ENCODE results near the gene ZNG1A. TPM values are rescaled to one million over a fixed set of nuclear protein-coding genes. Genes with fewer than 3 reads are reported as not detected.
"Not testable (repeated sequence)": the region's sequence is repeated elsewhere in the genome, so short reads cannot be mapped to it uniquely, and the experiment has no call there.

ZNG1A gene
- total RNA-seq, 2 donors from 2014 or later = 37.5 to 49.4 TPM

- intact Hi-C loops (cut with DNase I) = not testable (repeated sequence)
These were observed 27.7 kb downstream of the ZNG1A start for GRCh38 chr9:151173-151572.

GRCh38 chr9:139880-140279, 39.0 kb downstream of the ZNG1A start:
- H3K4me1 ChIP-seq (replicated peaks); H3K36me3 ChIP-seq; H3K4me3 ChIP-seq; H3K9me3 ChIP-seq; DNase-seq (ENCODE audit: low spot score); H3K27ac ChIP-seq; H3K27me3 ChIP-seq (replicated peaks; ENCODE audit: insufficient read depth); intact Hi-C loops (cut with DNase I): not testable (repeated sequence)
- 78% methylated on average over 17 of the region's 17 CpGs for WGBS

More at GRCh38 chr9:151173-151572, 27.7 kb downstream of the ZNG1A start:
- DNase-seq (ENCODE audit: low spot score); H3K27me3 ChIP-seq (replicated peaks; ENCODE audit: insufficient read depth); H3K4me1 ChIP-seq (replicated peaks); H3K27ac ChIP-seq; H3K9me3 ChIP-seq; H3K36me3 ChIP-seq; H3K4me3 ChIP-seq: not testable (repeated sequence)

DNA sequence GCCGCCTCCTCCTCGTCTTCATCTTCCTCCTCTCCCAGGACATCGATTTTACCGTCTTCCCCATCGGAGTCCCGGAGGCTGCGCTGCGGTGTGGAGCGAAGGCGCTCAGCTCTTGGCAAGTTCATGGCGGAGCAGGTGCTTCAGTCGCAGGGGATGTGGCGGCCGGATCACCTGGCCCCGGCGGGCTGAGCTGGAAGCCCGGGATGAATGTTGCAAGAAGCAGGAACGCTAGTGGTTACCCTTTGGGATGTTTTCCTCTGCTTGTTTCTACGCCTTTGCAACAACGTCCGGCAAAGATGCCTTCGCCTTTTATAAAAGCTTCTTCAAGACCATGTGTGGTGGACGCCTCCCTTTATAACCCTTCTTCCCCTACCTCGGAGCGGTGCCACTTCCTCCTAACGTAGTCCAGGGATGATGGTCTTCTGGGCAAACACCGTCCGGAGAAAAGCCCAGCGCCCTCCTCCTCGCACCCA, 60.8 kb downstream of the ZNG1A start, which contains the start of gene FOXD4:
FOXD4 (minus strand) TSS at position 423 of the 473 bp plus-strand sequence; CDS start at position 125, 298 bp downstream.
- H3K27me3 ChIP-seq (replicated peaks; ENCODE audit: insufficient read depth); DNase-seq (ENCODE audit: low spot score); H3K4me1 ChIP-seq (replicated peaks); H3K36me3 ChIP-seq; H3K4me3 ChIP-seq; intact Hi-C loops (cut with DNase I); H3K27ac ChIP-seq; H3K9me3 ChIP-seq: not testable (repeated sequence)
- 37% methylated on average over 20 of the region's 30 CpGs for WGBS

GRCh38 chr9:117144-117994, 61.5 kb downstream of the ZNG1A start:
- H3K27ac ChIP-seq; H3K9me3 ChIP-seq; H3K4me3 ChIP-seq; H3K4me1 ChIP-seq (replicated peaks); DNase-seq (ENCODE audit: low spot score); H3K36me3 ChIP-seq; intact Hi-C loops (cut with DNase I); H3K27me3 ChIP-seq (replicated peaks; ENCODE audit: insufficient read depth): not testable (repeated sequence)
- WGBS = 7% methylated on average over 38 of the region's 71 CpGs

DNA sequence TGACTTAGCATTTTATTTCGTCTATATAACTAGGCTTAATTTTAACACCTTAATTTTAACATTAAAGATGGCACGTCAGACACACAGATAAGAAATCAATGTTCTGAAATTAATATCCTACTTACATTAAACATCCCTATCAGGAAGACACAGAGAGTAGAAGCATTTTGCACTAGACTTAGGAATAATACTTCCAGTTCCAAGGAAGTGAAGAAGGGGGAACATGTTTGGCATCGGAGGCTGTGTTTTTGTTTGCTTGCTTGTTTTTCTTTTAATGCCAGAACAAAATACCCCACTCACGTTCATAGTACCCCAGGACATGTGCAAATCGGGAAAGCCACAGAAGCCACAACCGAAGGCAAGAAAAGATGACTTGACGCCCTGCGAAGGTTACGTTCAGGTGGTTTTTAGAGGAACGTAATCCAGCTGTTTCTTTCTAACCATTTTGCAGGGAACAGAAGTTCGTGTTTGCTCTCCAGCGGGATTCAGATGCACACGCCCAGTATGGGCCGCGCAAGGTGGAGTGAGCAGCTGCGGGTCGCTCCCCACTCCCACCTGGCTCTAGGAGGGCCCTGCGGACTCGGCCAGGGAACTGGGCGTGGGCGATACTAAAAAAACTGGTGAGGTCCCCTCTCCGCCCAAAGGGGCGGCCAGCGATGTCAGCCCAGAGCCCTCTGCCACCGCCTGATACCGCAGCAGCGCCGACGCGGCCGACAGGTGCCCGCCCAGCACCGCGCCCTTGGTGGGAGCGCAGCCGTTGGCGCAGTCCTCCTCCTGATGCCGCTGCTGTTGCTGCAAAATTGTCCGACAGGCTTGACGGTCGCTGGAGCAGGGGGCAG, 62.4 kb downstream of the ZNG1A start:
- H3K4me1 ChIP-seq (replicated peaks); H3K27ac ChIP-seq; intact Hi-C loops (cut with DNase I); H3K36me3 ChIP-seq; DNase-seq (ENCODE audit: low spot score); H3K4me3 ChIP-seq; H3K27me3 ChIP-seq (replicated peaks; ENCODE audit: insufficient read depth); H3K9me3 ChIP-seq: not testable (repeated sequence)
- 20% methylated on average over 20 of the region's 41 CpGs for WGBS

DNA sequence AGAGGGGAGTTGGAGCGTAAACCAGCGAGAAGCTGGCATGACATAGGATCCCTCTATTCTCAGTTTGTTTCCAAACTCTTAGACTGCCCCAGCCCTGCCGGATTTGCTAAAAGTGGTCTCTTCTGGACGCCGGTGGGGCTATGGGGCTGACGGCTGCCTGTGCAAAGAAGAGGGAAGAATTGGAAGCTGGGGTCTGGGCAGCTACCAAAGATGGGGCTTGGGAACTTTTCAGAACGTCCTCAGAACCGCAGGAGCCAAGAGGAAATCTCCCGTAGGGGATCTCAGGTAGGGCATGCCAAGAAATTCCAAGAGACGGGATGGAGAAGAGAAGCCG, 63.8 kb downstream of the ZNG1A start:
- DNase-seq (ENCODE audit: low spot score); intact Hi-C loops (cut with DNase I); H3K9me3 ChIP-seq; H3K27ac ChIP-seq; H3K27me3 ChIP-seq (replicated peaks; ENCODE audit: insufficient read depth); H3K4me1 ChIP-seq (replicated peaks); H3K4me3 ChIP-seq; H3K36me3 ChIP-seq: not testable (repeated sequence)
- WGBS = 14% methylated on average over 8 of the region's 11 CpGs

- H3K27me3 ChIP-seq (replicated peaks; ENCODE audit: insufficient read depth); H3K4me1 ChIP-seq (replicated peaks); H3K36me3 ChIP-seq; intact Hi-C loops (cut with DNase I); H3K27ac ChIP-seq; DNase-seq (ENCODE audit: low spot score); H3K9me3 ChIP-seq: not testable (repeated sequence)
- WGBS = 3% methylated on average over 49 of the region's 73 CpGs
- peak overlapping the region in 1 of 2 donors; percentile 27 for H3K4me3 ChIP-seq
These were observed 64.4 kb downstream of the ZNG1A start for GRCh38 chr9:114267-115117.

DNA sequence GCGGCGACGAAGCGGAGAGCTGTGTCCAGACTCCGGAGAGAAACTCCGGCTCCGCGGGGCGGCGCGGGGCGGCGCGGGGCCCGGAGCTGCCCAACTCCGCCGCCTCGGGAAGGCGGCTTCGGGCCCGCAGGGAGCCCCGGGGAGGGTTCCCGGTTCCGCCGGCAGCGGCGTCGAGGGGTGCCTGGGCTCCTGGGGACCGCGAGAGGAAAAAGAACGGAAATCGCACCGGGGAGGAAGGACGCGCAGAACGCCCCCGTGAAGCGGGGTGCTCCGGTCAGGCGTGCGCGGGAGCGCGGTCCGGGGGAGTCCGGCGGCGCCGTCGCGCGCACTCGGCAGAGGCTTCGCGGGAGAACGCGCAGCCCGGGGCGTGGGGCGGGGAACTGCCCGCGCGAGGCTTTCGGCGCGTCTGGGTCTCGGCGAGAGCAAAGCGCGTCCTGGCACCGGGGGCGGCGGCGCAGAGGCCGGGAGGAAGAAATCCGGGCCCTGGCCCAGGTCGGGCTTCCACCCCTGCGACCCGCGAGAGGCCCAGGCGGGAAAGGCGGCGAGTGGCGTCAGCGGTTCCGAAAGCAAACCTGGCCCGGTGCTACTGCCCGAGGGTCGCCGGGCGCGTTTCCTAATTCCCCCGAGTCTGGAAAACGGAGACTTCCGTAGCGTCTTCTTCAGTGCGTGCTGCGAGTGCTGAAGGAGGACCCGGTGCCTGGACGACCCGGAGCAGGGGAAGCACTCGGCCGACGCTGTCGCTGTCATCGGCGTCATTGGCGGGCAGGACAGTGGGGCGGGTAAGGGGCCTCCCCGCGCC, 65.2 kb downstream of the ZNG1A start:
- DNase-seq (ENCODE audit: low spot score); H3K27ac ChIP-seq; H3K9me3 ChIP-seq; intact Hi-C loops (cut with DNase I); H3K36me3 ChIP-seq; H3K4me1 ChIP-seq (replicated peaks); H3K27me3 ChIP-seq (replicated peaks; ENCODE audit: insufficient read depth): not testable (repeated sequence)
- 1% methylated on average over 105 of the region's 111 CpGs for WGBS
- peak overlapping the region; percentile 17 to 27 for H3K4me3 ChIP-seq

GRCh38 chr9:112589-113467, 66.0 kb downstream of the ZNG1A start:
- H3K36me3 ChIP-seq; H3K27me3 ChIP-seq (replicated peaks; ENCODE audit: insufficient read depth); H3K9me3 ChIP-seq; H3K4me1 ChIP-seq (replicated peaks); intact Hi-C loops (cut with DNase I); H3K27ac ChIP-seq; DNase-seq (ENCODE audit: low spot score); H3K4me3 ChIP-seq: not testable (repeated sequence)
- 9% methylated on average over 42 of the region's 55 CpGs for whole genome bisulfite sequencing

DNA sequence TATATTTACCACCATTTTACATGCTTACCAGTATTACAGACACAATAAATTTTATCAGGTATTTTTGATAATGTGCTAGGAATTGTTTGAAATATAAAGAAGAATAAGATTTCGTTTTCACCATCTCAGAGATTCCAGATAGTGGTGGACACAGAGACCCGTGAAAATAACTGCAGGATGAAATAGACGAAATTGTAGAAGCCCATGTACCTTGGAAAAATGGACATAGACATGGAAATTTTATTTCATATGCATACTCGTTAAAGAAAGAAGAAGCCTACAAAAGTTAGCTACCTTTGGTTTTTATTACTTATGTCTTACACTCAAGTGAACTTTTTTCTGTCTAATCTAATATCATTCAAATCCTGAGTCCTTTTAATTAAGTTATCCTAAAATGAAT, 68.2 kb downstream of the ZNG1A start:
- H3K27ac ChIP-seq; H3K9me3 ChIP-seq; intact Hi-C loops (cut with DNase I); H3K4me3 ChIP-seq; DNase-seq (ENCODE audit: low spot score); H3K36me3 ChIP-seq; H3K4me1 ChIP-seq (replicated peaks); H3K27me3 ChIP-seq (replicated peaks; ENCODE audit: insufficient read depth): not testable (repeated sequence)
- 32% methylated on average over 4 of the region's 4 CpGs for WGBS
